Sigmoid colon (tissue), 3 donors: ENCODE data around the gene PLEKHM2.

Source experiments
- CTCF ChIP-seq, 4 experiments: fragments of 450-650 bp in 3 of 4; fragments of 200-600 bp in 1 of 4; IDR thresholded peaks; one replicate each; pipeline ENCODE4 v1.5.1; 2016 to 2019; ENCODE audit warnings: antibody characterized with exemption in 4 of 4, mild to moderate bottlenecking in 3 of 4, moderate library complexity in 2 of 4
- POLR2A ChIP-seq, 2 donors: fragments of 450-650 bp; IDR thresholded peaks; one replicate each; pipeline ENCODE4 v1.6.1; 2016; ENCODE audit warnings: antibody characterized with exemption in 2 of 2, mild to moderate bottlenecking in 2 of 2, moderate library complexity in 2 of 2

GRCh38 chr1:15657021-15657420 lies 27.1 kb upstream of the PLEKHM2 start:
- TF ChIP-seq CTCF (IDR thresholded peaks at IDR 0.05) (no peak), POLR2A (IDR thresholded peaks at IDR 0.05) (no peak)
